Mammary epithelial cell (primary cell): Measurements from ENCODE around the gene UMAD1.

Experiments
- EZH2 ChIP-seq: IDR thresholded peaks from 2 replicates; pipeline ENCODE4 v1.6.1; 2012; ENCODE audit warnings: low read length, inconsistent platforms, borderline replicate concordance
- TF ChIP-seq, protein P1 (sequence below), 2 donors: IDR thresholded peaks in 1 of 2; conservative IDR thresholded peaks in 1 of 2; 2 replicates each; pipeline ENCODE4 v1.5.1; 2011 to 2012; ENCODE audit warnings: inconsistent platforms in 2 of 2, low read length in 2 of 2, mild to moderate bottlenecking in 2 of 2, control low read depth in 1 of 2, low read depth in 1 of 2; ENCODE audit not compliant: insufficient read depth in 1 of 2; ENCODE audit errors: extremely low read depth in 1 of 2

DNA sequence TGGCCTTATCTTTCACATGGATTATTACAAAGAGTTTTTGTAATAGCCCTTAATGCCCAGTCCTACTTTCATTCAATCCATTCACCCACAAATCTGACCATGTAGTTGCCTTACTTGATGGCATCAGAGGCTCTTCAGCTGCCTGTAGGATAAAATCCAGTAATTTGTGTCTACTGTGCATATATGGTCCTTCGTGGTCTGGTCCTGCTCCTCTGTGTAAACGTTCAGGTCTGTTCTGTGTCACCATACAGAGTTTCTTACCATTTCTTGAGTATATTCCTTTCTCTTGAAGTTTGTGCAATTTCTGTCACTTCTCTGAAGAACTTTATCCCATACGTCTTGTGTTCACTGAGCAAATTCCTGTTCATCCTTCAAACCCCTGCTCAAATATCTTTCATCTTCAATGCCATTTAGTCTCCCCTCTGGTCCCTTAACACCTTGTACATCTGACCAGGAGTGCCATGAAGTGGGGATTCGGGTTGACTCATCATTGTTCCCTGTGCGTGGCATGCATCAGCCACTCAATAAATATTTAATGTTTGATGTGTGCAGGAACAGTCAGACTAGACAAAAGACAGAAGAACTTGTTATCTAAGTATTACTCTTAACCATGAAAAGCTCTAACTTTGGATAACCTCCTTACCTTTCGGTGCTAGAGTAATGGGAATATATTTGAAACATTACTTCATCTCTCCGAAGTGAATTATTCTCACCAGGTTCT is 176.4 kb downstream of the UMAD1 start:
- TF ChIP-seq, protein P1, sequence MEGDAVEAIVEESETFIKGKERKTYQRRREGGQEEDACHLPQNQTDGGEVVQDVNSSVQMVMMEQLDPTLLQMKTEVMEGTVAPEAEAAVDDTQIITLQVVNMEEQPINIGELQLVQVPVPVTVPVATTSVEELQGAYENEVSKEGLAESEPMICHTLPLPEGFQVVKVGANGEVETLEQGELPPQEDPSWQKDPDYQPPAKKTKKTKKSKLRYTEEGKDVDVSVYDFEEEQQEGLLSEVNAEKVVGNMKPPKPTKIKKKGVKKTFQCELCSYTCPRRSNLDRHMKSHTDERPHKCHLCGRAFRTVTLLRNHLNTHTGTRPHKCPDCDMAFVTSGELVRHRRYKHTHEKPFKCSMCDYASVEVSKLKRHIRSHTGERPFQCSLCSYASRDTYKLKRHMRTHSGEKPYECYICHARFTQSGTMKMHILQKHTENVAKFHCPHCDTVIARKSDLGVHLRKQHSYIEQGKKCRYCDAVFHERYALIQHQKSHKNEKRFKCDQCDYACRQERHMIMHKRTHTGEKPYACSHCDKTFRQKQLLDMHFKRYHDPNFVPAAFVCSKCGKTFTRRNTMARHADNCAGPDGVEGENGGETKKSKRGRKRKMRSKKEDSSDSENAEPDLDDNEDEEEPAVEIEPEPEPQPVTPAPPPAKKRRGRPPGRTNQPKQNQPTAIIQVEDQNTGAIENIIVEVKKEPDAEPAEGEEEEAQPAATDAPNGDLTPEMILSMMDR (conservative IDR thresholded peaks at IDR 0.05 in 1 of 2, IDR thresholded peaks at IDR 0.05 in 1 of 2; ENCODE audit: extremely low read depth in 1 of 2, insufficient read depth in 1 of 2, low read depth in 1 of 2, low read length in 2 of 2) = no peak
- TF ChIP-seq EZH2 = no peak
